Measurements from ENCODE around the gene SEC24A.
"Not testable (repeated sequence)": the region's sequence is repeated elsewhere in the genome, so short reads cannot be mapped to it uniquely, and the experiment has no call there.

The SEC24A gene

DNA sequence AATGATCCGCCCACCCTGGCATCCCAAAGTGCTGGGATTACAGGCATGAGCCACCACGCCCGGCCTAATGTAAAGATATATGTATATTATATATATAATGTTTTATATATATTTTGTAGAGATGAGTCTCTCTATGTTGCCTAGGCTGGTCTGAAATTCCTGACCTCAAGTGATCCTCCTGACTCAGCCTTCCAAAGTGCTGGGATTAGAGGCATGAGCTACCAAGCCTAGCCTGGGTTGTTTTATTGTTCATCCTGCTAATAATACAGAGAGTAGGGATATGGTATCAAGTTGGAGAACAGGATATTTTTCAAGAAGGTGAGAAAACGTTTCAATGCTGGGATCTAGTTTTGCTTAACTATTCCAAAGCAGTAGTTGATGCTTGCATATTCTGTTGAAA, 2.9 kb downstream of the SEC24A start:
- DNase-seq: no peak

DNA sequence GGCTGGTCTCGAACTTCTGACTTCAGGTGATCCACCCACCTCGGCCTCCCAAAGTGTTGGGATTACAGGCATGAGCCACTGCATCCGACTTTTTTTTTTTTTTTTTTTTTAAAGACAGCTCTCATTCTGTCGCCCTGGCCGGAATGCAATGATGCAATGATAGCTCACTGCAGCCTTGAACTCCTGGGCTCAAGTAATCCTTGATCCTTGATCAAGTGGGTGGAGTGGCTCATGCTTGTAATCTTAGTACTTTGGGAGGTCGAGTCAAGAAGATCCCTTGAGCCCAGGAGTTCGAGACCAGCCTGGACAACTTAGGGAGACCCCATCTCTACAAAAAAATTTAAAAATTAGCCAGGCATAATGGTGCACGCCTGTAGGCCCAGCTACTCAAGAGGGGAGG, 8.1 kb downstream of the SEC24A start:
- DNase-seq: no peak

DNA sequence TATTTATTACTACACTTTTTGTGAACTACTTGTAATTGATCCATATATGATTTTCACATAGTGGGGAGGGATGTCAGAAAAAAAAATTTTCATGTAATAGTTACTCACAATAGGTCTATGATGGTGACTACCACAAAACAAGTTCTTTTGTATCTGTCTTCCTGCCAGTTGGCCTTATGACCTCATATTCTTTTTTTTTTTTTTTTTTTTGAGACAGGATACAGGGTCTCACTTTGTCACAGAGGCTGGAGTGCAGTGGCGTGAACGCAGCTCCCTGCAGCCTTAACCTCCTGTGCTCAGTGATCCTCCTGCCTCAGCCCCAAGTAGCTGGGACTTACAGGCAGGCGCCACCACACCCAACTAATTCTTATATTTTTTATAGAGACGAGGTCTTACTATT, 10.9 kb downstream of the SEC24A start:
- no peak for DNase-seq

DNA sequence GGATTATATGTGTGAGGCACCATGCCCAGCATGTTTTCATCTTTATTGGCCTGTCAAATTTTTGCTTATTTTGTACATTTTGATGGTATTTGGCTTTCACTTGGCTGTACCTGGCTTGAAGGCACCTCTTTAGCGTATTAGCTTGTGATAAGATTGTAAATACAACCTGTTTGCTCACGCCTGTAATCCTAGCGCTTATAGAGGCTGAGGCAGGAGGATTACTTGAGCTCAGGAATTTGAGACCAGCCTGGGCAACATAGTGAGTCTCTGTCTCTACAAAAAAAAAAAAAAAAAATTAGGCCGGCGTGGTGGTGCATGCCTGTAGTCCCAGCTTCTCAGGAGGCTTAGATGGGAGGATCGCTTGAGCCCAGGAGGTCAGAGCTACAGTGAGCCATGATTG, 11.3 kb downstream of the SEC24A start:
- no peak for DNase-seq

DNA sequence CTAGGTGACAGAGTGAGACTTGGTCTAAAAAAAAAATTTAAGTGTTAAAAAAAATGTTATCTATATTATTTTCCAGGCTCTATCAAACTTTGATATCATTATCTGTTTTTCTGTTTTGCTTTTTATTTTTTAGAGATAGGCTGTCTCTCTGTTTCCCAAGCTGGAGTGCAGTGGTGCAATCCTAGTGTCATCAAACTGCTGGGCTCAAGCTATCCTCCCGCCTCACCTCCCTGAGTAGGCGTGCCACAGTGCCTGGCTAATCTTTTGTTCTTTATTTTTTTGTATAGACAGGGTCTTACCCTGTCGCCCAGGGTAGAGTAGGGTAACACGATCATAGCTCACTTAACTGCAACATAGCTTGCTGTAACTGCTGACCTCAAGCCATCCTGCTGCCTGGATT, 14.4 kb downstream of the SEC24A start:
- DNase-seq: no peak

DNA sequence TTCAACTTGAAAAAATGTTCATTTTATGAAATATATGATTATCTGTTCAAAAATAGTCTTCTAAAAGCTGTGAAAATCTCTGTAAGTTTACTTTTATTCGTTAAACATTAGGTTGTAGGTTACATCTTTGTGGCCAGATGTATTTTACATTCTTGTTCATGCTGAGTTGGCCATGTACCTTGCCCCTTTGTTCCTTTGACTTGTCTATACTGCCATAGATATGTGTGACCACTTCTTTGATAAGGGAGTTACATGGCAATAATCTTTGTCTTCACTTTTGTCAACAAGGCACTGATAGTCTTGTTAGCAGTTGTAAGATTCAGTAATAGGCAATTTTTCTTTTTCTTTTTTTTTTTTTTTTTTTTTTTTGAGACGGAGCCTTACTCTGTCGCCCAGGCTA, 15.9 kb downstream of the SEC24A start:
- DNase-seq: no peak

DNA sequence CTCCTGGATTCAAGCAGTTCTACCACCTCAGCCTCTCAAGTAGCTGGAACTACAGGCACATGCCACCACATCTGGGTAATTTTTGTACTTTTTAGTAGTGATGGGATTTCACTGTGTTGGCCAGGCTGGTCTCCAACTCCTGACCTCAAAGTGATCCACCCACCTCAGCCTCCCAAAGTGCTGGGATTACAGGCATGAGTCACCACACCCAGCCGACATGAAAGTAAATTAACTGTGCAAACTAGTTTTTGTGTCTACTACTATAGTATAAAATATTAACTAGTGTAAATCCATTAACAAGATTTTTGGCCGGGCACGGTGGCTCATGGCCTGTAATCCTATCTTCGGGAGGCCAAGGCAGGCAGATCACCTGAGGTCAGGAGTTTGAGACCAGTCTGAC, 25.0 kb downstream of the SEC24A start:
- DNase-seq: not testable (repeated sequence)

DNA sequence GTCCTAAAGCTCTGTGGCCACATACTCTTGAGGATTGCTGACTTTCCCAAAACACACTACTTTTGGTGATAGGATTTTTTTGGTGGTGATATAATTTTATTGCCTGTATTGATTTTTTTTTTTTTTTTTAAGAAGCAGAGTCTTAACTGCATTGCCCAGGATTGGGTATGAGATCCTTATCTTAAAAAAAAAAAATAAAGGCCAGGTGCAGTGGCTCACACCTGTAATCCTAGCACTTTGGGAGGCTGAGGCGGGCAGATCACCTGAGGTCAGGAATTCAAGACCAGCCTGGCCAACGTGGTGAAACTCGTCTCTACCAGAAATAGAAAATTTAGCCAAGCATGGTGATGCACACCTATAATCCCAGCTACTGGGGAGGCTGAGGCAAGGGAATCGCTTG, 28.8 kb downstream of the SEC24A start:
- DNase-seq: not testable (repeated sequence)

DNA sequence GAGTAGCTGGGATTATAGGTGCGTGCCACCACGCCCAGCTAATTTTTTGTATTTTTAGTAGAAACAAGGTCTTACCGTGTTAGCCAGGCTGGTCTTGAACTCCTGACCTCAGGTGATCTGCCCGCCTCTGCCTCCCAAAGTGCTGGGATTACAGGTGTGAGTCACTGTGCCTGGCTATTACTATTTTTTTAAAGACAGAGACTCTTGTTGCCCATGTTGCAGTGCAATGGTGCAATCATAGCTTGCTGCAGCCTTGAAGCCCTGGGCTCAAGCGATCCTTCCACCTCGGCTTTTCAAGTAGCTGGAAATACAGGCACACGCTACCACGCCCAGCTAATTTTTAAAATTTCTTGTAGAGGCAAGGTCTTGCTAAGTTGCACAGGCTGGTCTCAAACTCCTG, 41.6 kb downstream of the SEC24A start:
- not testable (repeated sequence) for DNase-seq

DNA sequence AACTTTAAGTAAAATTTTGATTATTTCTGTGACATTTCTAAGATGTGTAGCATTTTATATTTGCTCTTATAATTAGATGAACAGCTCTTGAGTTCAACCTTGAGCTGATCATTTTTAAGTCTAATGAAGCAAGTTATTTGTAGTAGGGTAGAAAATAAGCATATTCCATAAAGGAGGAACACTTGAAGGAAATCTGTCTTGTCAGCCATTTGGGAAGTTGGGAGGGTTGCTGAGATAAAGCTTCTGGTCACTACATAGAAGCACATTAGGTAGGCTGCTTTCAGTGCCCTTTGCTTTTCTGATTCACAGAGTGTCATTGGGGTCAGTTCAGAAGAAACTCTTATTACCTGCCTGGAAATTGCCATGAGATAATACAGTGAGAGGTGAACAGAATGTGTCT, 44.1 kb downstream of the SEC24A start:
- DNase-seq: no peak

DNA sequence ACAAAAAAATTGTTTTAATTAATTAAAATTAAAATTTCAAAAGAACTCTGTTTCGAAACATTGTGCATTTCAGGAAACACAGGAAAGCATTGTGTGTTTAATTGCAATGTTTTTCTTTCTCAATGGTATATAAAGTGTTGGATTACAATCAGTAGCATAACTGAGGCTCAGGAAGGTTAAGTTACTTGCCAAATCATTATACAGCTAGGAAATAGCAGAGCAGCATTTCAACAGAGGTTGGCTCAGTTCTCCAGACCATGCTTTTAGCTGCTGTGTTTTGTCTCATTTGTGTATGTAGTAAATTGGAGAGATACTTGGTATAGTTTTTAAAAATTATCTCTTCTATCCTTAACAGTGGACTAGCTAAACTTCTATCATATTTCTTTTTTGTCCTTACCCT, 59.7 kb downstream of the SEC24A start:
- DNase-seq: no peak

DNA sequence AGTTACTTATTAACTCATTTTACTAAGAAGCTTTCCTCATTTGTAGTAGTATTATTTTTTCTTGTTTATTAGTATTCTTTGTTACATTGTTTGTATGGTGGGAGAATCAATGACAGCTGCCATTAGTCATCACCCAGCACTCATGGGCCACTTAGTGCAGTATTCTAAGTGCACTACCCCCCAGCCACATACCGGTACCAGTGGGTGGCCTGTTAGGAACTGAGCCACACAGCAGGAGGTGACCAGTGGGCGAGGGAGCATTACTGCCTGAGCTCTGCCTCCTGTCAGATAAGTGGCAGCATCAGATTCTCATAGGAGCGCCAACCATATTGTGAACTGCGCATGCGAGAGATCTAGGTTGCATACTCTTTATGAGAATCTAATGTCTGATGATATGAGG, 65.5 kb downstream of the SEC24A start:
- DNase-seq: no peak

DNA sequence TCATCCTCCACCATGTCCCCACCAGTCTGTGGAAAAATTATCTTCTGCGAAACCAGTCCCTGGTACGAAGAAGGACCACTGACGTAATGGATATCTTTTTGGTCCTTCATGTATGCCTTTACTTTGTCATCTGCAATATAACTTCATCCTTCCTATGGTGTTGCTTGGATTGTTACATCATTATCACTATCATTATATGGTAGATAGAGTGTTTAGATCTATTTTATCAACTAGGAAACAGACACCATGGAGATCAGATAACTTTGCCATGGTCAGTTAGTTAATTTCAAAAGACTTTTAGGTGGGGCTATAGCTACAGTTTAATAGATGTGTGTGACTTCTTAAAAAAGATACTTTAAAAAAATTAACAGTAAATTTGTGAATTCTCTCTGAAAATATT, 66.0 kb downstream of the SEC24A start:
- DNase-seq: no peak

DNA sequence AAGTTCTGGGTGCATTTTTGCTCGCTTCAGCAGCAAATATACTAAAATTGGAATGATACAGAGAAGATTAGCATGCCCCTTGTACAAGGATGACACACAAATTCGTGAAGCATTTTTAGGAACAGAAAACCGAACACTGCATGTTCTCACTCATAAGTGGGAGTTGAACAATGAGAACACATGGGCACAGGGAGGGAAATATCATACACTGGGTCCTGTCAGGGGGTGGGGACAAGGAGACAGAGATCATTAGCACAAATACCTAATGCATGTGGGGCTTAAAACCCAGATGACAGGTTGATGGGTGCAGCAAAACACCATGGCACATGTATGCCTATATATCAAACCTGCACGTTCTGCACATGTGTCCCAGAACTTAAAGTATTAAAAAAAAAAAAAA, 66.9 kb downstream of the SEC24A start:
- not testable (repeated sequence) for DNase-seq

DNA sequence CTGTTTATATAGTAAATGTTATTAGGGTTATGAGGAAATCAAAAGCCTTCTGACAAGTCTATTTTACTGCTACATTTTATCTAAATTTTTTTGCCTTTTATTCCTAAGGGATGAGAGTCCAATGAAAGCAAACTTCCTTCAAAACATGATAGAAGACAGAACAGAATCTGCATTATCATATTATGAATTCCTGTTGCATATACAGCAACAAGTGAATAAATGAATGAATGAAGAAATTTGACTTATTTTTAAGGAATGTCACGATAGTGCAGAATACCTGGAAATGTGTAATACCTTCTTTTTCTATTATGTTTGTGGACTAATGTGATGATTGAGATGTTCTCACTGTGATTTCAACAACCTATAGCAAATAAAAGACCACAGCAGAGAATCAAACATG, 76.3 kb downstream of the SEC24A start:
- no peak for DNase-seq

DNA sequence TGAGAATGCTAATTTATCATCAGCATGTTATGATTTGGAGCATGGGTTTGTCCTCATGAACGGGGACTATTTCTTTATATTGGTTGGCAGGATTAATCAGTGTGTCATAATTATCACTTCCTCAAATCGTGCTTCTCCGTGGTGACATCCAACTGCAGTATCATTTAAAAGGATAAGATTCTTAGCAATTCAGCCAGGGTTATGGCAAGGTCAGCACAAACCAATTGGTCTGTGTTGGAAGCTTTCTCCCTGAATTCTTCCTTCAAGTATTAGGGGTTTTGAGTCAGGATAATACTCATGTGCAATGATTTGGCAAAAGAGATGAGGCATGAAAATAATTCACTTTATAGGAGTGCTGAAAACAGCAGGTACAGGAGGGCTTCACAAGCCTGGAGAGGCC, 84.2 kb downstream of the SEC24A start:
- no peak for DNase-seq

DNA sequence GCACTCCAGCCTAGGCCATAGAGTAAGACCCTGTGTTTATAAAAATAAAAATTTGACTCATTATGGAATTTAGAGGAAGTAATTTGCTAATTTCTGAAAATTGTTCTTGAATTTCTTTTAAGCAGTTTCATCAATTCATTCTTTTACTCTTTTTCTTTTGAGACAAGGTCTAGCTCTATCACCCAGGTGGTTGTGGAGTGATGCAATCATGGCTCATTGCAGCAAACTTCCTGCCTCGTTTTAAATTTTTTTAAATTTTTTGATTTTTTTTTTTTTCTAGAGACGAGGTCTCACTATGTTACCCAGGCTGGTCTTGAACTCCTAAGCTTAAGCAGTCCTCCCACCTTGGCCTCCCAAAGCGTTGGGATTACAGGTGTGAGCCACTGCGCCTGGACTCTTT, 86.7 kb downstream of the SEC24A start:
- DNase-seq: no peak

DNA sequence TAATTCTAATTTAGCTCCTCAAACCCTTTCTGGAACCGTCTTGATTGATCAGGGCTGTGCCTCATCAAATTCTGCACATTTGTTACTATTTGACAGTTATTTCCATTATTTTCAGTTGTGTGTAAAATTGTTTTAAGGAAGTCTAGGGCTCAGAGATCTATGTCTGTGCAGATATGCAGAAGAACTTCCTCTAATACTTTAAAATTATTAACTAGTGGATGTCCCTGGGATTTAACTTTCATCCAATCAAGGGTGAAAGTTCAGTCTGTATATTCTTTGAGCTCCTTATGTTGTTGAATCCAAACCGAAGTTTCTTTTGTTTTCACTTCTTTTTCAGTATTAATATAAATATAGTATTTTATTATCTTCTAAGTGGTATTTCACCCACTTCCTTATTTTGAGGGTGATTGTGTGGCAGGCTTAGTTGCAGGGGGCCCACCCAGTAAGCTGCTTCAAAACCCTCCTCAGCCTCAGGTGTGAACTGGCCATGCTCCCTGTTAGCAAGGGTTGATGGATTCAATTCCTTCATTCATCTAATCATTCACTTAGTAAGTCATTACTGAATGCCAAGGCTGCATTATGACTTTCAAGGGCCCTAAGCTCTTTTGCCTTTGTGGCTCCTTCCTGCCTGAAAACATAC, 87.7 kb downstream of the SEC24A start:
- no peak for DNase-seq

DNA sequence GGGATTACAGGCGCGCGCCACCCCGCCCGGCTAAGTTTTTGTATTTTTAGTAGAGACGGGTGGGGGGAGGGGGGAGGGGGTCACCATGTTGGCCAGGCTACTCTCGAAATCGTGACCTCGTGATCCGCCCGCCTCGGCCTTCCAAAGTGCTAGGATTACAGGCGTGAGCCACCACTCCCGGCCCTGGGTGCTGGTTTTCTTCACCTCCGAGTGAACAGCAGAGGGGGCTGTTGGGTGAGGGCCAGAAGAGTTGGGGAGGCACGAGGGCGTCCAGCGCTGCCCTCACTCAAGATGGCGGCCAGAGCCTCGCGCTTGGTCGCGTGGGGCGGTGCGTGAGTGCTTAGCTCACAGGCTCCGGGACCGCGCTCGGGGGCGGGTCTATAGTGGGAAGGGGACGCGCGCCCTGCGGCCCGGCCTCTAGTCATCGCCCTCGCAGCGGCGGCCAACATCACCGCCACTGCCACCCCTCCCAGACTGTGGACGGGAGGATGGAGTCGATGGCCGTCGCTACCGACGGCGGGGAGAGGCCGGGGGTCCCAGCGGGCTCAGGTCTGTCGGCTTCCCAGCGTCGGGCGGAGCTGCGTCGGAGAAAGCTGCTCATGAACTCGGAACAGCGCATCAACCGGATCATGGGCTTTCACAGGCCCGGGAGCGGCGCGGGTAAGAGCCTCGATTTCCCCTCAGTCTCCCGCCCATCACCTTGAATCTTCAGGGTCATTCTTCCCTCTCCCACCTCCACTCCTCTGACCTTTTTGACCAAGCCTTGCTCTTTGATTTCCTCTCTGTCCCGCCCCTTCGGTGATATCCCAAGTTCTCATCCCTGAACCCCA, 89.8 kb downstream of the SEC24A start, which contains the start of gene CAMLG:
CAMLG (plus strand) TSS at position 416 of the 830 bp plus-strand sequence; CDS start at position 489, 73 bp downstream.
- peak; percentile 98 for DNase-seq

DNA sequence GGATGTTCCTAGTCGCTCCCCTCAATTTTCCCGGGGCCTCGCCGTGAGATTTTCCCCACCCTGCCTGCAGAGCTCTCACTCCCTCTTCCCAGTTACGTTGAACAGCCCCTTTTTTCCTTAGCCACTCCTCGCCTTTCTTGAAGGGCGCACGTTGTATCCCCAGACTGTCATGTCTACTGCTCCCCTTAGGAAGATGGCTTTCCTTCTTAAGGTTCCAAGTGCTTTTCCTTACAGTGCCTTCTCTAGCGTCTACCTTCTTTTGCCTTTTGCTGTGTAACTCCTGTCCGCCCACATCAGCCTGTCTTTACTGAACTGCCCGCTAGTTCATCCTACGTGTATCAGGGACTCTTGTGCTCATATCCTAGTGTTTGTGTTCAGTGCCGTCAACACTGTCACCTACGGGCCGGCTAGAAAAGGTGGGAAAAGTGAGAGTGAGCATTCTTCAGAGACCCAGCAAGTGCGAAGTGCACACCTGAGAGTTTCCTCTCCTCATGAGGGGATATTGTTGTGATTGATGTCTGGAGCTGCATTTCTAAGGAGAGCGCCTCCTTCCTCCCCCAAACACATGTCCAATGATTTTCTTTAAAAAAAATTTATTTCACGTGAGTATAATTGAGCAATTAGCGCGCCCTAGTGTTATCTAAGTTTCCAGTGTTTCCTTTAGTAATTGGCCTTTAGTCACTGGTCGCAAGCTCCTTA, 90.5 kb downstream of the SEC24A start:
- DNase-seq: peak; percentile 8

DNA sequence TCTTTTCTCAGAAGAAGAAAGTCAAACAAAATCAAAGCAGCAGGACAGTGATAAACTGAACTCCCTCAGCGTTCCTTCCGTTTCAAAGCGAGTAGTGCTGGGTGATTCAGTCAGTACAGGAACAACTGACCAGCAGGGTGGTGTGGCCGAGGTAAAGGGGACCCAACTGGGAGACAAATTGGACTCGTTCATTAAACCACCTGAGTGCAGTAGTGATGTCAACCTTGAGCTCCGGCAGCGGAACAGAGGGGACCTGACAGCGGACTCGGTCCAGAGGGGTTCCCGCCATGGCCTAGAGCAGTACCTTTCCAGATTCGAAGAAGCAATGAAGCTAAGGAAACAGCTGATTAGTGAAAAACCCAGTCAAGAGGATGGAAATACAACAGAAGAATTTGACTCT, 92.5 kb downstream of the SEC24A start:
- DNase-seq: no peak

DNA sequence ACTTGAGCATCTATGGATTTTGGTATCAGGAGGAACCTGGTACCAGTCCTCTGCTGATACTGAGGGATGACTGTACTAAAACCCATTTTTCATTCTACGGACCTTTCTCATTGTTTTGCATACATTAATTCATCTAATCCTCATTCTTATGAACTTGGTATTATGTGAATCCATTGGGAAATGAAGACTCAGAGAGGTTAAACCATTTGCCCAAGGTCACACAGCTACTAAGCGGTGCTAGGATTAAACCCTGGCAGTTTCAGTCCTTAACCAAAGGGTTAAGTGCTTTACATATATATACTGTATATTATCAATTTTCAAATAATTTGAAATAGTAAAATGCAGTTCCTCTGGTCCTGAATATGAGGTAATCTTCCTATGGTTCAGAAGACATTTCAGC, 93.5 kb downstream of the SEC24A start:
- no peak for DNase-seq

DNA sequence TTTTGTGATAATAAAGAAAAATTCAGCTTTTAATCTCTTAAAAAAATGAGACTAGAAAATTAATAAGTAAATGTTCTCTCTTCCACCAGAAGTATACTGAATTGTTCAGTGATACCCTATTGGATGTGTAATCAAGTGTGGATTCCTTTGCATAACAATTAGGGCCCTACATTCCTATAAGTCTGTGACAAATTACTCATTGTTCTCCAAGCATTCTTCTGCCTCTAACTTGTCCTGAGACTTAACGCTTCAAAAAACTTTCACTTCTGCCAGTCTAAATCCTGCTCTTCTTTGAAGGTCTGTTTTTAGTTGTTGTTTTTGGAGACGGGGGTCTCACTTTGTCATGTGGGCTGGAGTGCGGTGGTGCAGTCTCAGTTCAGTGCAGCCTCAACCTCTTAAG, 100.8 kb downstream of the SEC24A start:
- no peak for DNase-seq

DNA sequence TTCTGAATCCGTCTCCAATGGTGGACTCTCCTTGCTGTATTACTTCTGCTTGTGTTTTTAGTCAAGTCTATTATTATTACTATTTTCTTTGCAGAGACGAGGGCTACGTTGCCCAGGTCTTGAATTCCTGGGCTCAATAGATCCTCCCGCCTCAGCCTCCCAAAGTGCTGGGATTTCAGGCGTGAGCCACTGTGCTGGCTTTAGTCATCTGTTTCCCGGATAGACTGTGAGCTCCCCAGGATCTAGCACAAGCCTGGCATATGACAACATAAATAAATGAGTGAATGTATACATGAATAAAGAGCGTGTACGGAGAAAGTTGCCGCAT, 109.6 kb downstream of the SEC24A start:
- DNase-seq: no peak

All from stimulated activated CD4-positive, alpha-beta T cell treated with anti-CD3 and anti-CD28 coated beads, Interleukin-4, amount 100 ng/mL, for 1 hour (primary cell).